GM18526 (cell line): ENCODE results near the gene CHMP4A.
A peak's percentile ranks its signal among the peaks of the same experiment; 100 is the strongest.

Source experiments
- POLR2A ChIP-seq: IDR thresholded peaks from 3 replicates; pipeline ENCODE4 v1.6.1; 2011; ENCODE audit not compliant: insufficient read length; ENCODE audit errors: extremely low read depth

Gene CHMP4A

DNA sequence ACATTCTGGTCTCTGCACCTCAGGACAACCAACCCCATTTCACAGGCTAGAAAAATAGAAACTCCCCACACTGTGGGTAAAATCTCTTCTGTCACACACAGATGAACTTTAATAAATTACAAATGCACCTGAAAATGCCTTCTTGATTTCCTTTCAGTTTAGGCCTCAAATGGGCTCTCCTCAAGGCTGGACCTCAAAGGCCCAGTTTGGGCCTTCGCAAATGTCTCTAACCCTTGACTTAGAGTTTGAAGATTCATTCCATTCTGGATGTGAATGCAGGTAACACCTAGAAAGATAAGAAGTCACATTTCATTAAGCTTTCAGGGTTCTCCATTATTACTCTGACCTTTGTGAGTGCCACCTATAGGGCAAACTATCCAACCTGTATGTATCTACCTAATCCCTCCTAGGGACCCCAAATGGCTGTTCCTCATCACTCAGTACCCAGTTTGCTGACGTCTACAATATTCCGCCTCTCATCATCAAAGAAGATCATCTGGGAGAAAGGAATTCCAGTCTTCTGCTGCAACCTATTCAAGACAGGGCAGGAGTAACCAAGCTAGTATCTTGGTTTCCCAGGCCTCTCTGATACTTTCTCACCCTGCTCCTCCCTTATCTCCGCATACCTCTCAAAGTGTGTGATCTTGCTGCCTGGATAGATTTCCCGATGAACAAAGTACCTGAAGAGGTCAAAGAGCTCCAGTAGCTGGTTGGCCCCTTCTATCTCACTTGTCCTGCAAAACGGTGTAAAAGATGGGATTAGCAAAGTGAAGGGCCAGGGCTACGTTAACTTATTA, 776 bp upstream of the CHMP4A start:
- TF ChIP-seq POLR2A: no peak

DNA sequence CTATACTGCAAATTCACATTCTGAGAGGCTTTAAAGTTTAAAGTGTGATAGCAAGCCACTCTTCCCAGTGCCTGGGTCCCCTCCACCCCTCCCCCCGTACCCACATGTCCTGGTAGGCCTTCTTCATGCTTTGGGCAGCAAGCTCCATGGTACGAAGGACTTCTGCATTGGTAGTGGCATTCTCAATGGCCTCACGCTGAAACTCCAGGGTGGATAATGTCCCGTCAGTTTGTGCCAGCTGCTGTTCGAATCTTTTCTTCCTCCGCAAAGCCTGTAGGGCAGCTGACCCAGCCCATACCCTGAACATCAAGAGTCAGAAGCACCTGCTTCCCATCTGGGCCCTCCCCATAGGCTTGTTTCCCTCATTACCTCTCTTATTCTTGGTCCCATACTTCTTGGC, 2.0 kb downstream of the CHMP4A start:
- no peak for TF ChIP-seq POLR2A

DNA sequence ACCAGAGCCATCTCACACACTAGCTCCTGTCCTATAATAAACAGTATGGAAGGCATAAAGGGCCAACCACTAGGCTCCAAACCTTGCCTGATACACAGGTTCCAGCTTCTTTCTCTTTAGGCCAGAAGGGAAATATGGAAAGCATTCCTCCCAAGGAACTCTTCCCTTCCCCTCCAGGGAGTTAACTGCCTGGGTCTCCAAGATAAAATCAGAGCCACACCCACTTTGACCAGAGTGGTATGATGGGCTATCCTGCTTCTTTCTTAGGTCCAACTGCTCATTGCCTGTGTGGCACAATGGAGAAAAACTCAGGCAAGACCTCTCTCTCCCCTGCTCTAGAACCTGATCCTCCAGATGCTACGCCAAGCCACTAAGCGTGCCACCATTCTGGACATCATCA, 5.7 kb downstream of the CHMP4A start:
- TF ChIP-seq POLR2A: no peak

DNA sequence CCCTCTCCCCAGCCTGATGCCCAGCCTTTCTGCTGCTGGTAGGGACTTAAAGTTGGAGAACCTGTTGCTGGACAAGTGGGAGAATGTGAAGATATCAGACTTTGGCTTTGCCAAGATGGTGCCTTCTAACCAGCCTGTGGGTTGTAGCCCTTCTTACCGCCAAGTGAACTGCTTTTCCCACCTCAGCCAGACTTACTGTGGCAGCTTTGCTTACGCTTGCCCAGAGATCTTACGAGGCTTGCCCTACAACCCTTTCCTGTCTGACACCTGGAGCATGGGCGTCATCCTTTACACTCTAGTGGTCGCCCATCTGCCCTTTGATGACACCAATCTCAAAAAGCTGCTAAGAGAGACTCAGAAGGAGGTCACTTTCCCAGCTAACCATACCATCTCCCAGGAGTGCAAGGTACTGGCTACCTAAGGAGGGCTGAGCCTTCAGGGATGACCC, 6.2 kb downstream of the CHMP4A start:
- TF ChIP-seq POLR2A: no peak

- no peak for TF ChIP-seq POLR2A
Observed at GRCh38 chr14:24206260-24207103, 6.8 kb downstream of the CHMP4A start.

GRCh38 chr14:24204163-24205146, 8.8 kb downstream of the CHMP4A start:
- no peak for TF ChIP-seq POLR2A

GRCh38 chr14:24198814-24199524, 14.3 kb downstream of the CHMP4A start:
- no peak for TF ChIP-seq POLR2A

GRCh38 chr14:24197056-24197450, 16.2 kb downstream of the CHMP4A start:
- TF ChIP-seq POLR2A: no peak

GRCh38 chr14:24196071-24197055, 16.9 kb downstream of the CHMP4A start:
- no peak for TF ChIP-seq POLR2A

GRCh38 chr14:24195186-24196070, 17.9 kb downstream of the CHMP4A start, which contains the start of gene TM9SF1:
TM9SF1 (minus strand) TSS chr14:24195441; CDS start chr14:24195019, 422 bp downstream.
- TF ChIP-seq POLR2A: peak; percentile 76

DNA sequence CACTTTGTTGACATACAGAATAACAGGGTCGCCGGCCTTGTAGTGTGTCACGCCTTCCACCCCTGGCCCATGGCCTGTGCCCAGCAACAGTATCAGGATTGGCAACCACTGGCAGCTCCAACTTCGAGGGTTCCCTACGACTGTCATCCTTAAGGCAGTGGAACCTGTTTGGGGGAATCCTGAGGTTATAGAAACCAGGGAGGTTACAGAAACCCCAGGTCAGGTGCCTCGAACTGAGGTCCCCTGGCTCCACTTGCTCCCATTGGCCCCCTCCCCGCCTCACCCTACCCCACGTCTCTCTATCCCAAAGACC, 18.5 kb downstream of the CHMP4A start:
- TF ChIP-seq POLR2A: no peak

- no peak for TF ChIP-seq POLR2A
Observed at GRCh38 chr14:24194186-24194872, 19.0 kb downstream of the CHMP4A start.

DNA sequence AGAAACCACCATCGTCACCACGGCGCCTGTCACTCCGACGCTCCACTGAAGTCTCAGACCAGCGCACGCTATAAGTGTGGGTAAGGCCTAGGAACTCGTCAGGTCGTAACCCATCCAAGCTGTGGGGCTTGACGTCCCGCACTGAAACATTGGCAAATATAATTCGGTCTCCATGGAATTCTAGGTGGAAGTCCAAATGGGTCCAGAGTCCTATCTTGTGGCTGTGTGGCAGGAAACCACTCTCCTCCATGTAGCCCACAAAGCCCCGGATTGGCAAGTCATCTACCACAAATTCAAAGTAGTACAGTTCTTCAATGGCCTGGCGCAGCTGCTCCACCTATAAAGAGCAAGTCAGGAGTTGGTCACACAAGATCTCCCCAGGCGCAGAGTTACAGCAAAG, 20.4 kb downstream of the CHMP4A start:
- TF ChIP-seq POLR2A: no peak
